Stimulated activated CD8-positive, alpha-beta memory T cell treated with anti-CD3 and anti-CD28 coated beads, Interleukin-2, amount 100 ng/mL, for 1 hour (primary cell): Measurements from ENCODE around the gene STK16.
"Not testable (repeated sequence)": the region's sequence is repeated elsewhere in the genome, so short reads cannot be mapped to it uniquely, and the experiment has no call there.

Experiments
- DNase-seq, 2 donors: peaks; one replicate each; pipeline ENCODE4 v3.0.0-alpha.2; 2020; ENCODE audit warnings: low read depth in 2 of 2

The STK16 gene, protein sequence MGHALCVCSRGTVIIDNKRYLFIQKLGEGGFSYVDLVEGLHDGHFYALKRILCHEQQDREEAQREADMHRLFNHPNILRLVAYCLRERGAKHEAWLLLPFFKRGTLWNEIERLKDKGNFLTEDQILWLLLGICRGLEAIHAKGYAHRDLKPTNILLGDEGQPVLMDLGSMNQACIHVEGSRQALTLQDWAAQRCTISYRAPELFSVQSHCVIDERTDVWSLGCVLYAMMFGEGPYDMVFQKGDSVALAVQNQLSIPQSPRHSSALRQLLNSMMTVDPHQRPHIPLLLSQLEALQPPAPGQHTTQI

DNA sequence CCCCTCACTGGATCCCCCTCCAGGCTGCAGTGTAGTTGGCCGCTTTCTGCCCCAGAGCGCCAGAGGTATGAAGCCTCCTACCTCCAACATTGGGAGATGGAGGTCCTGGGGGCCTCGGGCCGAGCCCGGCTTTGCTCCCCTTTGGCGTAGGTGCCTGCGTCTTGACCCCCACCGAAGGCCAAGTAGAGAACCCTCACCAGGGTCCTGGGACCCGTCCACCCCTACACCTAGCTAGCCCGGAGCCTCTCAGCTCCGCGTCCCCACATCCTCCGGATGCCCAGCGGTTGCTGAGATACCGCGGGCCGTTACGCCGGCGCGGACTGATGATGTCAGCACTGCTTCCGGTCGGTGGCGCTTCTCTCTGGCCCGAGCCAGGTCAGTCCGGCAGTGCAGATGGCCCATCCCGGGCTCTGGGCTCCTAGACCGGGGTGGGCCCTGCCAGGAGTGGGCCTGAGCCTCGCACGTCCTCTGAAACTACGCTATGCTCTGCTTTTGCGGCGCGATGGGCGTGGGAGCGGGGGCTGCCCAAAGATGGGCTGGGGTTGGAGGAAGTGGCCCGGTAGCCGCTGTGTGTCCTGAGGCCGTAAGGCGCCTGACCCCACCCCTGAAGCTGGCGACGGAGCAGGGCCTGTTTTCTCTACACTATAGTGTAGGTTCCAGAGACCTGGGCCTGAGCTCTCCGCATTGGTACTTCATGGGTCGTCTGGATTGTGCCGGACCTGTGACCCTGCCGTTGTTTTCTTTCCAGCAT lies at the start of gene STK16, which contains the start of gene GLB1L:
STK16 (plus strand) TSS at position 332 of the 751 bp plus-strand sequence. CDS start 521 bp downstream, outside the sequence.
GLB1L (minus strand) TSS at position 297 of the 751 bp plus-strand sequence. CDS start 1,871 bp downstream, outside the sequence.
- peak; percentile 80 to 82 for DNase-seq

GRCh38 chr2:219197388-219197787 lies 47.9 kb upstream of the STK16 start:
- DNase-seq = no peak

DNA sequence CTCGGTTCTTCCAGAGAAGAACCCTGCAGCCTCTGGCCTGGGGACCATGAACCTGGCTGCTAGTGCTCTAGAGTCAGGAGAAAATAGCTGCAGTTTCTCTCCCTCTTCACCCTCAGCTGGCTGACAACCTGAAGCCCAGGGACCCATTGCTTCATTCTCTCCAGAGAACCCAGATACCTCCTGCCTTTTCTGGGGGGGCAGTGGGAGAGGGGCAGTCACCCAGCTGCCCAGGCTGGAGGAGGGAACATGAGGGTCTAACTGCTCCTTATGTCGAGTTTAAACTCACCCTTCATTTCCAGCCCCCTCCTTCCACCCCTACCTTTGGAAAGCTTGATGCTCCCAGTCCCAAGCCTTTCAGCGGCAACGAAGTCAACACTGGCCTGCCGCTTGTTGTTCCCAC lies 46.3 kb upstream of the STK16 start:
- DNase-seq = no peak

- DNase-seq = no peak
Observed at GRCh38 chr2:219199470-219200211, 45.6 kb upstream of the STK16 start.

DNA sequence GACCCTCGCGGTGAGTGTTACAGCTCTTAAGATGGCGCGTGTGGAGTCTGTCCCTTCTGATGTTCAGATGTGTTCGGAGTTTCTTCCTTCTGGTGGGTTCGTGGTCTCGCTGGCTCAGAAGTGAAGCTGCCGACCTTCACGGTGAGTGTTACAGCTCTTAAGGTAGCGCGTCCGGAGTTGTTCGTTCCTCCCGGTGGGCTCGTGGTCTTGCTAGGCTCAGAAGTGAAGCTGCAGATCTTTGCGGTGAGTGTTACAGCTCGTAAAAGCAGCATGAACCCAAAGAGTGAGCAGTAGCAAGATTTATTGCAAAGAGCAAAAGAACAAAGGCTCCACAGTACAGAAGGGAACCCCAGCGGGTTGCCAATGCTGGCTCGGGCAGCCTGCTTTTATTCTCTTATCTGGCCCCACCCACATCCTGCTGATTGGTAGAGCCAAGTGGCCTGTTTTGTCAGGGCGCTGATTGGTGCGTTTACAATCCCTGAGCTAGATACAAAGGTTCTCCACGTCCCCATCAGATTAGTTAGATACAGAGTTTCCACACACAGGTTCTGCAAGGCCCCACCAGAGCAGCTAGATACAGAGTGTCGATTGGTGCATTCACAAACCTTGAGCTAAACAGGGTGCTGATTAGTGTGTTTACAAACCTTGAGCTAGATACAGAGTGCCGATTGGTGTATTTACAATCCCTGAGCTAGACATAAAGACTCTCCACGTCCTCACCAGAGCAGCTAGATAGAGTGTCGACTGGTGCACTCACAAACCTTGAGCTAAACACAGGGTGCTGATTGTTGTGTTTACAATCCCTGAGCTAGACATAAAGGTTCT lies 44.6 kb upstream of the STK16 start:
- DNase-seq = not testable (repeated sequence)

DNA sequence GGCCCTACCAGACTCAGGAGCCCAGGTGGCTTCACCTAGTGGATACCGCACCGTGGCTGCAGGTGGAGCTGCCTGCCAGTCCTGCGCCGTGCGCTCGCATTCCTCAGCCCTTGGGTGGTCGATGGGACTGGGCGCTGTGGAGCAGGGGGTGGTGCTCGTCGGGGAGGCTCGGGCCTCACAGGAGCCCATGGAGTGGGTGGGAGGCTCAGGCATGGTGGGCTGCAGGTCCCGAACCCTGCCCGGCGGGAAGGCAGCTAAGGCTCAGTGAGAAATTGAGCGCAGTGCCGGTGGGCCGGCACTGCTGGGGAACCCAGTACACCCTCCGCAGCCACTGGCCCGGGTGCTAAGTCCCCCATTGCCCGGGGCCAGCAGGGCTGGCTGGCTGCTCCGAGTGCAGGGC lies 43.9 kb upstream of the STK16 start:
- DNase-seq = not testable (repeated sequence)

- DNase-seq = no peak
Observed at GRCh38 chr2:219204425-219205164, 40.7 kb upstream of the STK16 start.

- DNase-seq = no peak
Observed at GRCh38 chr2:219205165-219205538, 40.1 kb upstream of the STK16 start.

DNA sequence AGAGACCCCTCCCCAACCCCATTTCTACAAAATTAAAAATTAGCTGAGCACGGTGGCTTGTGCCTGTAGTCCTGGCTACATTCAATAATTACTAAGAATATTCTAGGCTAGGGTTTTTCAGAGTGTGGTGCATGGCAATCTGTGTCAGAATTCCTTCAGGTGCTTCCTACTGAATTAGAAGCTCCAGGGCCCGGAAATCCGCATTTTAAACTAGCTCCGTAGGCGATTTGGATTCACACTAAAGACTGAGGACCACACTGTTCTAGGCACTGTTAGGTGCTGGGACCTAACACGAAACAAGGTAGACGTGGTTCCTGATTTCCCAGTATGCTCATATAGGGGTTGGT lies 39.3 kb upstream of the STK16 start:
- DNase-seq = no peak

DNA sequence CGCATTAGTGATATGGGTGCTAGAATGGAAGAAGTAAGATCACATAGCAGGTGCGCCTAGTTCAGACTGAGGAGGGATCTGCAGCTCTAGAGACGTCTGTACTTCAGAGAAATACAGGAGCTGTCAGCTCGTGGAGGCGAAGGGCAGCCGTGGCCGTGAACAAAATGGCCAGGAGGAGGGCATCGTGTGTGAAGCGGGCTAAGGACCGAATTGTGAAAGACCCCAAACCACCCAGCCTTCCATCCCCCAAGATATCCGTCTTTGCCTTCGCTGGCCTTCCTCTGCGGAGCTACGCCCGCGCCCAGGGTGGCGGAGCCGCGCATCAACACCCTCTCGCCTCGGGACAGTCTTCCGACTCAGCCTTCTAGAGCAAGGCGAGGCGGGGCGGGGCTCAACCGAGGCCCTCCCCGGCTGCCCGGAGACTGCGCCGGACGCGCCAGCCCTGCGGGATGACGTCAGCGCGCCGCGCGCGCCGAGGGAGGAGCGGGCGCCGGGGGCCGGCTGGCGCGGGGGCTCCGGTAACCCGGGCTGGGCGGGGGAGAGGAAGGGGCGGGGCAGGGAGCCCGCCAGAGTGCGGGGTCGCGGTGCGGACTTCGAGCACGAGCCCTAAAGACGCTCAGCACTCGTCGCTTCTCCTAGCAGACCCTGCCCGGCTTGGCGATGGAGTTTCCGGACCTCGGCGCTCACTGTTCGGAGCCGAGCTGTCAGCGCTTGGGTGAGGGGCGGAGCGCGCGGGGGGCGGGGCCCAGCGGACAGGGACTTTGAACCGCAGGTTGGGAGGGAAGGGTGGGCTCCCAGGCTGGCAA lies 38.7 kb upstream of the STK16 start, which contains the start of gene ZFAND2B:
ZFAND2B (plus strand) TSS at position 455 of the 806 bp plus-strand sequence; CDS start at position 661, 206 bp downstream.
- peak; percentile 88 to 93 for DNase-seq

DNA sequence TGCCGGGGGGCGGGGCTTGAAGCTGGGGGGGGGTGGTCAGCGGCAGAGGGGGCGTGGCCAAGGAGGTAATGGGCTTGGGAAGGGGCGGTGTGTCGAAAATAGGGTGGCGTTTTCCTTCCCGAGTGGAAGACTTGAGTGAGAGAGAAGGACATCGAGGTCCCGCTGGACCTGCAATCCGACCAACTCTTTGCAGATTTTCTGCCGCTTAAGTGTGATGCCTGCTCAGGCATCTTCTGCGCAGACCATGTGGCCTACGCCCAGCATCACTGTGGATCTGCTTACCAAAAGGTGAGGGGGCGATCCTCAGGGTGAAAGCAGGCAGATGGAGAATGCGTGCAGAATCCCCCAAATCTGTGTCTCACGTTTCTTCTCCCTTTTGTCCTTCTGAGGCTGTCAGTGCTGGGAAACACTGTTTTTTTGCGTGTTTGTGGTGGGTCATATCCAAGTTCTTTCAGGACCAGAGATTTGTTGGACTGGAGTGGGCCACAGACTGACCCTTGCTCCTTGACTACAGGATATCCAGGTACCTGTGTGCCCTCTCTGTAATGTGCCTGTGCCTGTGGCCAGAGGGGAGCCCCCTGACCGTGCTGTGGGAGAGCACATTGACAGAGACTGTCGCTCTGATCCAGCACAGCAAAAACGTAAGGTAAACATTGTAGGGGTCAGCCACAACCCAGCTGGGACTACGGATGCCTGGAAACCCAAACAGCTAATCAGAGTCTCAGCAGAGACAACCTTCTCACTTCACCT lies 38.0 kb upstream of the STK16 start:
- no peak for DNase-seq

DNA sequence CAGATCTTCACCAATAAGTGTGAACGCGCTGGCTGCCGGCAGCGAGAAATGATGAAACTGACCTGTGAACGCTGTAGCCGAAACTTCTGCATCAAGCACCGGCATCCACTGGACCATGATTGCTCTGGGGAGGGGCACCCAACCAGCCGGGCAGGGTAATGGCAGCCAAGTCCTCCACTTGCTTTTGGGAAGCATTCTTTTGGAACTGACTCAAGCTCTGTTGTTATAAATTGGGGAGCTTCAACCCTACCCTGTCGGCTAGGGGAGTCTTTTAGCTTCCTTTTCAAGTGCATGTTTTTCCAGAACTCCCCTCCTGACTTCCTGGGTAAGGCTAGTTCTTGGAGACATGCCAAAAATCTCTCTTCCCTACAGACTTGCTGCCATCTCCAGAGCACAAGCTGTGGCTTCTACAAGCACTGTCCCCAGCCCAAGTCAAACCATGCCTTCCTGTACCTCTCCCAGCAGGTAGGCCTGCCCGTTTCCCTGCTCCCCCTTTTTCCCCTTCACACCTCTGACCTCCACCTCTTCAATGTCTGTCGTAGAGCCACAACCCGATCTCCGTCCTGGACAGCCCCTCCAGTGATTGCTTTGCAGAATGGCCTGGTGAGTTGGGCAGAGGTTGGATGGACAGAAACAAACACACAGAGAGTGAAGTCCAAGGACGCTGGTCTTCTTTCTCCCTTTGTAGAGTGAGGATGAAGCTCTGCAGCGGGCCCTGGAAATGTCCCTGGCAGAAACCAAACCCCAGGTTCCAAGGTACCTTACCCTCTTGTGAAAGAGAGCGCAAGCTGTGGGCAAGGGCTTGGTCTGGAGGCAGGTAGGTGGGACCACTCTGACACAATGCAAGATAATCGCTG lies 37.2 kb upstream of the STK16 start:
- DNase-seq = no peak

- no peak for DNase-seq
Observed at GRCh38 chr2:219209236-219210195, 35.8 kb upstream of the STK16 start.

DNA sequence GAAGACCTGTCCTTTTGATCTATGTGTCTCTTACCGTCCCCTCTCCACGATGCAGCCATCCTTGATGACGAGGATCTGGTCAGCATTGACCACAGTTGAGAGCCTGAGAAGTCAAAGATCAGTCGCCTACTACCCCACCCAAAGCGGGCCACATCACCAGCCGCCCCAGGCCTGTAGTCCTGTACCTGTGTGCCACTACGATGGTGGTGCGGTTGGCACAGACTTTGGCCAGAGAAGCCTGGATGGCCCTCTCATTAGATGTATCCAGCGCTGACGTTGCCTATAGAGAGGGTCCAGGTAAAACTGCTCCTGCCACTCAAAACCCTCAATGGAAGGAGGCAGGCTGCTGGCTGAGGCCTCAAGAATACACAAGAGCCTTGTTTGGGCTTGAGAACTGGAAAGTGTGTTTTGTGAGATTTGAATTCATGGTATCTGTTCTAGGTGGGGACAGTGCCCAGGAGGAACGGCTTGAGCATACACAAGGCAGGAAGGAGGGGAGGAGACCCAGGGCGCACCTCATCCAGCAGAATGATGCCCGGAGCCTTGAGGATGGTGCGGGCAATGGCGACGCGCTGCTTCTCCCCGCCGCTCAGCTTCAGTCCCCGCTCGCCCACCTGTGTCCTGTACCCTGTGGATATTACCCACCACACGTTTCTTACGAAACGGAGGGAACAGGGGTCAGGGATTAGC lies 34.9 kb upstream of the STK16 start:
- no peak for DNase-seq

GRCh38 chr2:219210886-219211362 lies 34.4 kb upstream of the STK16 start:
- DNase-seq = no peak

- DNase-seq = no peak
Observed at GRCh38 chr2:219213026-219213415, 32.3 kb upstream of the STK16 start.
